ENCODE results near the gene PRRT2.
A peak's percentile ranks its signal among the peaks of the same experiment; 100 is the strongest.

PRRT2 gene

DNA sequence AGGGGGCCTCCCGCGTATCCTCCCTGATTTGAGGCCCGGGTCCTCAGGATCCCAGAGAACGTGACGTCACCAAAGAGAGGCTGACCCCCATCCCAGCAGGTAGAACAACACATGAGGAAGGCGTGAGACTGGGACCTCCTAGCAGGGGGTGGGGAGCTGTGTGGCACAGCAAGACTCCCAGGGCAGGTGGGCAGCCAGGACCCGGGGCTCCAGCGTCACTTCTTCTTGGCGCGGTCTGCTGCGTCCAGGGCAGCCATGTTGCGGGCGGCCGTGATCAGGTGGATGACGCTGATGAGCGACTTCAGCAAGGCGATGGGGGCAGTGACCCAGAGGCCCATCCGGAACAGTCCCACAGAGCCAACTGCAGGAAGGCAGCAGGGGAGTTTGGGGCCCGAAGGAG lies 47.0 kb downstream of the PRRT2 start:
- DNase-seq (ENCODE audit: extremely low read depth in 1 of 2, low read depth in 1 of 2): no peak

DNA sequence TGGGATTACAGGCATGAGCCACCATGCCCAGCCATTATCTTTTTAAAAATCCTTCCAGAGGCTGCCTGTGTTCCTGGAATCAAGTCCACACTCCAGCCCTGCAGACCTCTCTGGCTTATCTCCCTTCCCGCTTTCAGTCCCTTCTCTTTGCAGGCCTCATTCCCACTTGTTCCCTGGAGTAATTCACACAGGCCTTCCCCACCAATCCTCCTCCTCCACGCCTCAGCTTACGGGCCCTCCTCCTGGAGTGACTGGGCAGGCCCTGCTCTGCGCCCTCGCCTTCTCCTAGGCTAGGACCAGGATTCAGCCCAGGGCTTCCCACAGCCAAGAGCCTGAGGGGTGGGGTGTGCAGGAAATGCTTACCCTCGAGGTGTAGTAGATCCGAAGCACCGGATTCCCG lies 48.2 kb downstream of the PRRT2 start:
- no peak for DNase-seq (ENCODE audit: extremely low read depth in 1 of 2, low read depth in 1 of 2)

DNA sequence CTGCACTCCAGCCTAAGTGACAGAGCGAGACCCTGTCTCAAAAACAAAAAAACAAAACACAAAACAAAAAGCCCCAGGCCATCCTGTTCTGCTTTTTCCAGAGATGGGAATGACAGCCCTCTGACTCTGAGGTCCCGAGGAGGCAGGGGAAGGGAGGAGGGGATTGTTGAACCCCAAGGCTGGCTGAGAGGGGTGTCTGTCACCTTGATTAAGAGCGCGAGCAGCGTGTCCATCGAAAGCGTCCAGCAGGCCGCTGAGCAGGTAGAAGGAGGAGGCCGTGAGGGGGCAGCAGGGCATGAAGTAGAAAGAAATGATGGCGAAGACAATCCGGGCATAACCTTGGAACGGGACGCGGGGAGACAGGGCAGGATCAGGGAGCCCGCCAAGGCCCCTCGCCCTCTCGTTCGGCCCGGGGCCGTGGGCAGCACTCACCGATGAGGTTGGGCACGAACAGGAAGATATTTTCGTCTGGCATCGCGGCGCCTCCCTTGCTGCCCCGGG lies 50.4 kb downstream of the PRRT2 start:
- no peak for DNase-seq (ENCODE audit: extremely low read depth in 1 of 2, low read depth in 1 of 2)

DNA sequence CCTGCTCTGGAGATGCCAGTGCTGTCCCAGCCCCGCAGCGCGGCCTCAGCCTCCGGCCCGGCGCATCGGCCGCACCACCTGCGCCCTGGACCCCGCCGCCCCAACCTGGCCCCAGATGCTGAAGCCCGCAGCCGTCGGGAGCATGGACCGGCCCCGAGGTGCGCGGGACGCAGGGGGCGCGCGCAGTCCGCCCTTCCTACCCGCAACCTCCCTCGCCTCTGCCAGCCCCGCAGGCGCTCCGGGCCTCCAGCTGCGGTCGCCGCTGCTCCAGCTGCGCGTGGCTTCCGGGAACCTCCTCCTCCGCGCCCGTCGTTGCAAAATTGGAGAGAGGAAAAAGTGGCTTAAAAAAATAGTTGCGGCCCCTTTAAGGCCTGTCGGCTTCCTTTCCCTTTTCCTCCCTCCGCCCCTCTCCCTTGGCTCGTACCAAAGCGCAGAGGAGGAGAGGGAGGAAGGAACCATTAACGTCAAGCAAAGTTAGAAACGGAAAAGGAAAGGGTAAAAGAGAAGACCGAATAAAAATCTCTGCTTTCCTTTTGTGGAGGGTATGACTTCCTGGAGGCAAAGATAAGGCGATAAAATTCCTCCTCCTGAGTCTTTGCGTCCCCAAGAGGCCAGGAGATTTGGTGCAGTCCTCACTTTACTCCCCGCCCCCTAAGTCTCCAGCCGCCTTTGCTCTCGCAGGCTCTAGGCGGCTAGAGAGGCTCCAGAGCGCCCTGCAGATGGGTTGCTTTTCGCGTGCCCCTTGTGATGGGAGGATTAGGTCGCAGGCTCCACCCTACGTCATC lies 51.1 kb downstream of the PRRT2 start, which contains the start of gene CDIPT:
Gene CDIPT, minus strand, starts transcription at position 343 of the 785 bp plus-strand sequence. CDS start 369 bp downstream, outside the sequence.
- peak; percentile 81 to 92 for DNase-seq (ENCODE audit: extremely low read depth in 1 of 2, low read depth in 1 of 2)

DNA sequence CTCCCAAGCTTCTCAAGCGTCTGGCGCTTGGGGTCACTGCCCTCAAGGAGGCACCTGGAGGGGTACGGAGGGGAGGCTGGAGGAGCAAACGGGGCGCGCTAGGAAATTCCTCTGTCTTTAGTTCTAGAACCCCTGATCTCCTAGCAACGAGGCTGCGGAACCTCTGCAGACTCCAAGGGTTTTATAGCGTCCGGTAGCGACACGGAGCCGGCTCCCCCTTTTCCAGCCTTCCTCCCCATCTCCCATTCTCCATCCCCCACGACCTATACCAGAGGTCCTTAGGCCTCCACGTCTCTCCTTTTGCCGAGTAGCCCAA lies 51.6 kb downstream of the PRRT2 start:
- no peak for DNase-seq (ENCODE audit: extremely low read depth in 1 of 2, low read depth in 1 of 2)

DNA sequence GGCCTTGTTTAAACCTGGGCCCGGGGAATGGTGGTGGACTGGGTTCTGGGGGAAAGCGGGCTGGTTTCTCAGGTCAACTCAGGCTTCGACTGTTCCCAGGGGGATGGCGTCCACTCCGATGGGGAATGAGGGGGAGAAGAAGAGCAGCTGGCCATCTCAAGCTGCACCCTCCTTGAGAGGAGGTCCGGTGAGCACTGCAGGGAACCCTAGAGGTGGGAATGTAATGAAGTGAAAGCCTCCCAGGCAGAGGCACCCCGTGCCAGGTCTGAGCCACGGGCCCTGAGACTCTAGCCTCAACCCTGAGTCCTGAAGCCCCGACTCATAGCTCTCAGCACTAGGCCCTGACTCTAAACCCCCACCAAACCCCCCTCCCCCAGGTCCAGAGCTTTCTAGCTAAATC lies 52.2 kb downstream of the PRRT2 start:
- no peak for DNase-seq (ENCODE audit: extremely low read depth in 1 of 2, low read depth in 1 of 2)
